Lung (tissue), 12 donors: Measurements from ENCODE around the gene SCD5. TPM values are rescaled to one million over a fixed set of nuclear protein-coding genes. Genes with fewer than 3 reads are reported as not detected.

ENCODE experiments used
- ATAC-seq: fragments of 200-7000 bp; cut with Tn5 transposase; one replicate; pipeline ENCODE4 v1.9.1; 2020; ENCODE audit warnings: moderate number of reproducible peaks; ENCODE audit not compliant: insufficient read depth, low FRiP score
- DNase-seq, 3 donors: peaks; one replicate each; pipeline ENCODE4 v3.0.0-alpha.2; 2013 to 2017
- H3K27ac ChIP-seq, 2 donors: one replicate each; pipeline ENCODE4 v1.5.1; 2013; ENCODE audit warnings: mild to moderate bottlenecking in 2 of 2, moderate library complexity in 2 of 2, control low read depth in 1 of 2, inconsistent platforms in 1 of 2, low read depth in 1 of 2, low read length in 1 of 2
- H3K27me3 ChIP-seq, 3 donors: one replicate each; pipeline ENCODE4 v1.5.1; 2013; ENCODE audit warnings: low read length in 2 of 3; ENCODE audit not compliant: control insufficient read depth in 3 of 3, insufficient read depth in 3 of 3
- H3K36me3 ChIP-seq, 4 donors: one replicate each; pipeline ENCODE4 v1.5.1; 2013; ENCODE audit warnings: low read length in 4 of 4, mild to moderate bottlenecking in 1 of 4, moderate library complexity in 1 of 4; ENCODE audit not compliant: control insufficient read depth in 4 of 4, insufficient read depth in 4 of 4
- H3K4me1 ChIP-seq, 5 donors: one replicate each; pipeline ENCODE4 v1.5.1; 2013; ENCODE audit warnings: low read length in 5 of 5, mild to moderate bottlenecking in 2 of 5, moderate library complexity in 1 of 5; ENCODE audit not compliant: control insufficient read depth in 5 of 5, insufficient read depth in 5 of 5
- H3K4me3 ChIP-seq: one replicate; pipeline ENCODE4 v1.5.1; 2013; ENCODE audit warnings: mild to moderate bottlenecking, control low read depth, moderate library complexity
- H3K9ac ChIP-seq, 2 donors: one replicate each; pipeline ENCODE4 v1.5.1; 2013; ENCODE audit warnings: low read length in 2 of 2, control low read depth in 1 of 2; ENCODE audit not compliant: insufficient read depth in 1 of 2
- H3K9me3 ChIP-seq, 4 donors: one replicate each; pipeline ENCODE4 v1.5.1; 2013; ENCODE audit warnings: low read length in 3 of 4, mild to moderate bottlenecking in 1 of 4, moderate library complexity in 1 of 4; ENCODE audit not compliant: control insufficient read depth in 4 of 4, insufficient read depth in 3 of 4
- WGBS, 2 donors: extraction: QIAGEN DNeasy Blood & Tissue Kit; methylation state at CpG; one replicate each; pipeline ENCODE4 v1.1.7; 2013; 5-methylcytosine and 5-hydroxymethylcytosine counted together
- polyA plus RNA-seq, 2 donors: library from polyadenylated mRNA; stranded (reverse); fragments of 200-250 nt; gene quantifications; one replicate each; pipeline ENCODE4 v1.2.1, GENCODE V29; 2013
- total RNA-seq, 2 donors: library from RNA; depleted of rRNA in 1 of 2; stranded (reverse); fragments of >200 nt in 1 of 2; gene quantifications; one replicate each; pipeline ENCODE4 v1.2.1, GENCODE V29; 2014 to 2021
- TF ChIP-seq, protein P1 (sequence below): IDR thresholded peaks from 2 replicates; pipeline ENCODE4 v1.5.1; 2012; ENCODE audit warnings: mild to moderate bottlenecking; ENCODE audit errors: control extremely low read depth, extremely low read depth
- donor health status: control.
- donor health status: control.
- donor health status: Bipolar disorder and iron deficiency.
- donor health status: healthy.
- donor health status: DM: yes; HTN: yes; CAD: no.

SCD5 gene
- total and polyA plus RNA-seq, 4 donors = 5.0 to 22.6 (median 13.8) TPM

DNA sequence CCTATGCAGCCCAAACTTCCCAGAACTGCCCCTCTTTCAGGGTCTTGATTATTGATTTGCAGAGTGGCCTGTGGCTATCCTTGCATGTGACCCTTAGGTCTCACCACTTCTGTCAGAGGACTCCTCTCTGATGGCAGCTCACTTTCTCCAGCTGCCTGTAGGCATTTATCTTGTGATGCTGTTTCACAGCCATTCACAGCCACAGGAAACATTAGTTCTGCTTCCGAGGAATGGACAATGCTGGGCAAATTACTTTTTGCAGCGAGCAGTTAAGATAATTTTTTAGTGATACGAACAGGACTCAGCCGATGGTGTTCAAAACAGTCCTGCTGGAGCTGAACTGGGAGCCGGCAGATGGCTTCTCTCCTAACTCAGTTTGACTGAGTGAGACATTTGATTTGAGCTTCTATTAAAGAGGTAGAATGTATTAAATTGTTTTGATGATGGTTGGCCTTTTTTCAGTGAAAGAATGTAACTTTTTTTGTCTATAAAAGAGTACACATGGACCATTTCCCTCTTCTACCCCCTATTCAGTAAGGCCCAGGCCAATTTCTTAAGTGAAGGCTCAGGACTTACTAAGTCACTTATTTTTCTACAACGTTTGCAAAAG, 178.4 kb downstream of the SCD5 start:
- Histone ChIP-seq H3K27me3 (no peaks in the 10 kb centered on the region), H3K4me3 (no peak overlapping the region), H3K36me3 (no peaks in the 10 kb centered on the region), H3K9ac (no peak overlapping the region), H3K4me1 (peaks cover 0 to 51% (median 17%) of the 10 kb centered on the region in 5 donors), H3K9me3 (no peaks in the 10 kb centered on the region), H3K27ac (no peak overlapping the region)
- WGBS, 2 donors = 61 to 65% methylated on average over 6 of the region's 6 CpGs
- ATAC-seq (no peak), DNase-seq (peak; percentile 45 to 79 (median 73))
- TF ChIP-seq, protein P1, sequence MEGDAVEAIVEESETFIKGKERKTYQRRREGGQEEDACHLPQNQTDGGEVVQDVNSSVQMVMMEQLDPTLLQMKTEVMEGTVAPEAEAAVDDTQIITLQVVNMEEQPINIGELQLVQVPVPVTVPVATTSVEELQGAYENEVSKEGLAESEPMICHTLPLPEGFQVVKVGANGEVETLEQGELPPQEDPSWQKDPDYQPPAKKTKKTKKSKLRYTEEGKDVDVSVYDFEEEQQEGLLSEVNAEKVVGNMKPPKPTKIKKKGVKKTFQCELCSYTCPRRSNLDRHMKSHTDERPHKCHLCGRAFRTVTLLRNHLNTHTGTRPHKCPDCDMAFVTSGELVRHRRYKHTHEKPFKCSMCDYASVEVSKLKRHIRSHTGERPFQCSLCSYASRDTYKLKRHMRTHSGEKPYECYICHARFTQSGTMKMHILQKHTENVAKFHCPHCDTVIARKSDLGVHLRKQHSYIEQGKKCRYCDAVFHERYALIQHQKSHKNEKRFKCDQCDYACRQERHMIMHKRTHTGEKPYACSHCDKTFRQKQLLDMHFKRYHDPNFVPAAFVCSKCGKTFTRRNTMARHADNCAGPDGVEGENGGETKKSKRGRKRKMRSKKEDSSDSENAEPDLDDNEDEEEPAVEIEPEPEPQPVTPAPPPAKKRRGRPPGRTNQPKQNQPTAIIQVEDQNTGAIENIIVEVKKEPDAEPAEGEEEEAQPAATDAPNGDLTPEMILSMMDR = no peak

DNA sequence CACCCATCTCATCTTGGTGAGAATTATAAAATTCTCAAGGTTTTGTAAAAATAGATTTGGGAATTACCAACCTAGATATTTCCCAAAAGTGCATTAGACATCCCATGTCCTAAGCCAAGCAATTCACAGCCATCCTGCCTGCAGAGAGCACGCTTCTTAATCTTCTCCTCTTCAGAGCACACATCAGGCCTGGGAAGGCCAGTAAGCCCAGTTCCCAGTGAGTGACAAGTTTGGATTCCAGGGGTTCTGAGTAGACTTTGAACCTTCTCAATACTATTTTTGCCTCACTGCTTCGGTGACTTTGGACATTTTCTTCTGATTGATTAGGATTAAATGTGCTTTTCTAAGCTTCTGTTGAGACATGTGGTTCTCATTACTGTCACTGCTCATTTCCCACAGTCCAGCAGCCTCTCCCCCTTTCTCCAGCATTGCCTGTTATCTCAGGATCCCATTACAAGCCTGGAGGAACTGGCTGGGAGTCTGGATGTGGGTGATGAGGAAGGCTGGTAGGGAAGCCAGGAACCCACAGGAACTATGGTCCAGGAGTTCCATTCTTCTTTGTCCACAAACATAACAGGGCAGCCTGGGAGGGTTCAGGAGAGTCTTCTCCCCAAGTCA, 180.4 kb downstream of the SCD5 start:
- H3K36me3 ChIP-seq = no peaks in the 10 kb centered on the region
- no peak overlapping the region for H3K27ac ChIP-seq
- H3K4me1 ChIP-seq = peaks cover 0 to 46% (median 17%) of the 10 kb centered on the region in 5 donors
- no peaks in the 10 kb centered on the region for H3K27me3 ChIP-seq
- 76 to 77% methylated on average over 2 of the region's 2 CpGs for WGBS, 2 donors
- peak in 2 of 3 donors; percentile 70 to 85 for DNase-seq
- no peaks in the 10 kb centered on the region for H3K9me3 ChIP-seq
- no peak for ATAC-seq
- TF ChIP-seq, protein P1 = no peak
- no peak overlapping the region for H3K4me3 ChIP-seq
- H3K9ac ChIP-seq = no peak overlapping the region

DNA sequence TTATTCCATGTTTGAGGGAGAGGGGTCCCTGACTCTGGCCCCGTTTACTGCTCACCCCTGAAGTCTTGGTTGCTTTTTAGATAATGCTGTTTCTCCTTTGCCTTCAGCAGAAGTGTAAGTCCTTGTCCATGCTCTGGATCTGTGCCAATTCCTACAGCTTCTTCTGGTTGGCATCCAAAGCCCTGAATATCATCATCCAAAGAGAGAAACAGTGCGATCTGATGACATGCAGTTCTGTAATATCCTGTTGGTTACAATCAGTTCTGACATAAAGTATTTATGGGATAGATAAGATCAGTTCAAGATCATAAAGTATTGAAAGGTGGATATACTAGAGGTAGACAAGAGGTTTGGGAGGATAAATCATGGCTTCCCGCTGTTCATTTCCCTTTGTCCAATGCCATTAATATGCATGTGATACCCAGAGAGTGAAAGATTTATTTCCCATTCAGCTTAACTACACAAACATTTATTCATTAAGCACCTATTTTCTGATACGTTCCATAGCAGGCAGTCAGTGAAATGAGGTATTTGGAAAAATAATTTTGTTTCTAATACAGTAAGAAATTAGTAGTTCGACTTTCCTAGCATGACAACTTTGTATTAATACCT, 183.7 kb downstream of the SCD5 start:
- Histone ChIP-seq H3K9ac (no peak overlapping the region), H3K36me3 (no peaks in the 10 kb centered on the region), H3K27me3 (no peaks in the 10 kb centered on the region), H3K4me1 (peaks cover 0 to 26% (median 2%) of the 10 kb centered on the region in 5 donors), H3K9me3 (no peaks in the 10 kb centered on the region), H3K27ac (no peak overlapping the region), H3K4me3 (no peak overlapping the region)
- ATAC-seq (no peak), DNase-seq (peak in 1 of 3 donors; percentile 24)
- TF ChIP-seq, protein P1 = no peak
- 84 to 93% methylated on average over 5 of the region's 5 CpGs for WGBS, 2 donors
